ENCODE data around the gene ADGRL4.
"Not testable (repeated sequence)": the region's sequence is repeated elsewhere in the genome, so short reads cannot be mapped to it uniquely, and the experiment has no call there.

ADGRL4 gene

DNA sequence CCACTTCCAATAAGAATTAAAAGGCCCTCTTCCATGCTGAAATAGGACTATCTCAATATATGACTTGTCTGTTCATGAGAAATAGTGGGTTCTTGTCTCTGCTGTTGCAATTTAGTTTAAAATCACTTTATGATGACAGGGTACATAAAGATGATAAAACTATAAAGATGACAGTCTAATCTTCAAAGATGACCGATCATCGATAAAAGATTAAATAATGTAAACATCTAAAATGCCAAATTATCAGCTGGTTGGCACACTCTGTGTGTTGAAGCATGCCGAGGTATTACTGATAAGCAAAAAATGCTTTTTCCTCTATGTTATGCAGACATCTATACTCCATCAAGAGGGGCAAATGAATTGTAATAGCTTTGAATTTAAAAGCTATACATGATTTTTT is 89.5 kb downstream of the ADGRL4 start:
- no peak for DNase-seq (ENCODE audit: low spot score)

DNA sequence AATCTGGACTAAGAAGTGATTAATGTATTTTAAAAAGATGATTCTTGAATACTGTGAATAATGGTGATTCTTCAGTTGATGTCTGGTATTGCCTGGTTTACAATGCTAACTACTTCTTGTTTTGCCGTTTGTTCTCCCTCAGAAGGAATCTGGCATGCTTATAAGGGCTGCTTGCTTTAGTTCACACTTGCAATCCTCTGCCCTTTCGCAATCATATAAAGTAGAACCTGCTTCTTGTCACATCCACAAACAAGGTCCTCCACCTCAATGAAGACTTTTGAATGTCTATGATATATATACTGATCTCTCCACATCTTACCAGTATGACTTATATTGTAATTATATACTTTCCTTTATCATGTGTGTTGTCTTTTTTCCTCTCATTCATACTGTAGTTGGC is 92.6 kb downstream of the ADGRL4 start:
- DNase-seq (ENCODE audit: low spot score): no peak

DNA sequence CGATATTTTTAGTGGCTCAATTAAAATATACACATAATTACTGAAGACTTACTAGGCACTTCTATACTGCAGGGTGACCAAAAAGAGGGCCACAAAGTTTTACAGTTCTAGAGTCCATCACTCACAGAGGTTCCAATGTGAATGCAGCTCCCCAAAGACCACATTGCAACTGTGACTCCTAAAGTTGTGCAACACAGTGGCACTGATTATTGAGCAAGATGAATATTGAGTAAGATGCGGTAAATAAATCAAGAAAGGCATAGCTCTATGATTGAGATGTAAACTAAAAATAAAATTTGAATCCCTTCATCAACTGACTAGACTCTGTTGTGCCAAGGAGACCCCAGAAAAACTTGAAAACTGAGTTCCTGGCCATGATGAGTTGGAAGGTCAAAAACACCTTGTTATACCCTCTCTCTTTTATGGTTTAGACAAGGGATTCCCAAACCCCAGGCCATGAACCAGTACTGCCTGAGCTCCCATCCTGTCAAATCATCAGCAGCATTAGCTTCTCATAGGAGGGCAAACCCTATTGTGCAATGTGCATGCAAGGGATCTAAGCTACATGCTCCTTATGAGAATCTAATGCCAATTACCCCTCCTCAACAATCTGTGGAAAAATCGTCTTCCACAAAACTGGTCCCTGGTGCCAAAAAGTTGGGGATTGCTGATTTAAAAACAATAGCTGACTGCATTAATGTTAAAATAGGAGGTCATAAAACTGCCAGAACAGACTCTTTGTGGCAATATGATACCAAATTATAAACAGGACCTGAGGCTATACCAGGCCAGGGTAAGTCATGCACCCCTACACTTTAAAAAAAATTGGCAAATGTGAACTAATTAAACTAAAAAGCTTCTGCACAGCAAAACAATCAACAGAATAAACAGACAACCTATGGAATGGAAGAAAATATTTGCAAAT is 94.3 kb downstream of the ADGRL4 start:
- no peak for DNase-seq (ENCODE audit: low spot score)

DNA sequence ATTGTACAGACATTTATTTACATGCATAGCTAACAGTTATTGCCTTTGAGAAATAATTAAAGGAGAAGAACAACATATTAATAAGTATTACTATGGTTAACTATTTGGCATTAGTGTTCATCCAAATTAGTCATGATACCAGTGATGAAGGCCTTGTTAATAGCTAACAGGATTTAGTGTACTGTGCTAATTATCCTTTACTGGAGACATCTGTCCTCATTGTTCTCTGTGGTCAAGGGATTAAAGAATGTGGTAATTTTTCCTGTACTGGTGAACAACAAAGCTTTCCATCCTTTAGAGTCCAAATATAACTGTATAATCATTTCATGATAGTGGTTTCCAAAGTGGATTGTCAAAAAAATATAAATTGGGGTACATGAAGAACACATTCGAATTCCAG is 103.9 kb downstream of the ADGRL4 start:
- no peak for DNase-seq (ENCODE audit: low spot score)

DNA sequence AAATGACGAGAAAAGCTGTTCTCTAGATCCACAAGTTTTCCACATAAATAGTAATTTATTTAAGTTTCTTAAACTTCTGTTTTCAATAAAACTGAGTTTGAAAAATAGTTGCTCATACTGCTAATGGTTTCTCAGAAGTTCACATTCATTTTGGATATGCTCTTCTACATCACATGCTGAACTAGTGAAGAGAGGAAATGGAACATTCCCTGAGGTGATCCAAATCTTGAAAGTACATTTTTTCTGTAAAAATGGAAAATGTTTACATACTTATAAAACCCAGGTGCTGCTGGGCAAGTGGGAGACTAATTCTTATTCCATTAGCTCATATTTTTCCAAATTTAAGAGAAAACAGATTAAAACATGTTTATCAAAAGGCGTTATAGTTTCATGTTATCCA is 111.7 kb downstream of the ADGRL4 start:
- DNase-seq (ENCODE audit: low spot score): no peak

DNA sequence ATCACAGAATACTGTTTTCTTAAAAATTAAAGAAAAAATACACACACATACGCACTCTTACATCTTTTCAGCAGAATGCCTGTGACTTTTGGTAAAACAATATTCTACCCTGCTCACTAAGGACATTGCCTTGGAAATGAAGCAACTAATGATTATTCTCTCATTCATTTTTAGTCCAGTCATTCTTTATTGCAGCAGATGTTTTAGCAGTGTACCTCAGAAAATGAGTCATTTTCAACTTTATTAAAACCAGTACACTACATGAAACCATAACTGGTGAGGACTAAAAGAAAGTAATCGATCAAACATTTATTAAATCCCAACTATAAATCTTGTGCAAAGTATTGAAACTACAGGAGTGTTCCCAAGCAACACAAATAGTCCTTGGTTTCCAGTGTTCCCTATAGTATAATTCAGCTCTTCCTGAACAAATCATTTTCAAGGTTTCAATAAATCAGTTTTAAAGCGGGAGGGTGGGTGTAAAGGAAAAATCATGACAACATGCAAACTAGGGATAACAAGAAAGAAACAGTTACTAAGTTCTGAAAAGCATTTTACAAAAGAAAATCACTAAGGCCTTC is 114.2 kb downstream of the ADGRL4 start:
- DNase-seq (ENCODE audit: low spot score): no peak

DNA sequence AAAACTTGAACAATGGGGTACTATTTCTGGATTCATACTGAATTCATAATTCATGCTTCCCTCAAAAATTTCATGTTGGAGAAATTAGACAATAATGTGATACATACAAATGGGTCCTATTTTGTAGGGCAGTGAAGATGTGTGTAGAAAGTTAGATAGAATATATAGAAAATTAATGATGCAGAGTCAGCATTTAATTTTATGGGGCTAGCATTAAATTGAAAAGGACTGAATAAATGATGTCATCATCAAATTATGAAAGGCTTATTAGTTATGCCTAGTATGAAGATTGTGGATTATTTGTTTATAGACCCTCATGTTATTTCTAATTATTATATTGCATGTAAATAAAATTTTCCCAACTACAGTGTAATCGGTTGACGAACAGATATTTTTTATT is 119.1 kb downstream of the ADGRL4 start:
- DNase-seq (ENCODE audit: low spot score): no peak

DNA sequence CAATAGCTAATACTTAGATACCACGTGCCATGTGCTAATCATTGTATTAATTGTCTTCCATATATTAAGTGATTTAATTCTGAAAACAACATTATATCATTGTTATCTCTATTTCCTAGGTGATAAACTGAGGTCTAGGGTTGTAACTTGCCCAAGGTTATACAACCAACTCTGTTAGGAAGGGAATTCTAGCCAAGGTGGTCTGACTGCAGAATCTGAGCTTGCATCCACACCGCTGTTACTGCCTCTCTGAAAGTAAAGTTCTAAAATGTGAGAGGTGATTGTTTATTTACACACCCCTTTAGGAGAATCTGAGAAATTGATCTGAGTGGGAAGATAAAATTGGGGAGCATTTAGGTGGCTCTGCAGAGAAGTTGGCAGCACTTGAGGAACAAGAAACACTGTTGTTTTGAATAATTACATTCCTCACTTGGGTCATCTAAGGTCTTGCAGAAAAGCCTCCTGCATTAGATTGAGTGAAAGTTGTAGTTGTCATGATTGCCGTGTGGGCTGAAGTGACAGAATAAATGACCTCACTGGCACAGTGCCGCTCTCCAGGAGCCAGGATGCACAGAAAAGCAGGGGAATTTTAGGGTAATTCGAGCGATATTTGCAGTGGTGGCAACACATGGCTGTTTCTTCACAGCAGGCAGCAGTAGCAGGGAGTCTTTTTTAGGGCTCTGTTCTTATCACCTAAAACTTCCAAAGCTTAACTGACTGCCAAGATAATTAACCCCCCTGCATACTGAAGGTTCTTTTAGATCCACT is 121.7 kb downstream of the ADGRL4 start:
- DNase-seq (ENCODE audit: low spot score): no peak

DNA sequence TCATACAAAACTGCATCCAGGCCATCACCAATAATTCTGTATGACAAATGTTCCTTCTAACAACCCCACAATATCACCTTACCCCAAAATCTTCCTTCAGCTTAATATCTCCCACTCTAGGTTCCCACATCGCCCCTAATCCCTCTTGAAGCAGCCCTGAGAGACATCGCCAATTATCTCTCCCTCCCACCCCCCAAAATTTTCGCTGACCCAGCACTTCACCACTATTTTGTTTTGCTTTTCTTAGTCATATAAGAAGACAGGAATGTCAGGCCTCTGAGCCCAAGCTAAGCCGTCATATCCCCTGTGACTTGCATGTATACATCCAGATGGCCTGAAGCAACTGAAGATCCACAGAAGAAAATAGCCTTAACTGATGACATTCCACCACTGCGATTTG is 126.3 kb downstream of the ADGRL4 start:
- DNase-seq (ENCODE audit: low spot score): no peak

DNA sequence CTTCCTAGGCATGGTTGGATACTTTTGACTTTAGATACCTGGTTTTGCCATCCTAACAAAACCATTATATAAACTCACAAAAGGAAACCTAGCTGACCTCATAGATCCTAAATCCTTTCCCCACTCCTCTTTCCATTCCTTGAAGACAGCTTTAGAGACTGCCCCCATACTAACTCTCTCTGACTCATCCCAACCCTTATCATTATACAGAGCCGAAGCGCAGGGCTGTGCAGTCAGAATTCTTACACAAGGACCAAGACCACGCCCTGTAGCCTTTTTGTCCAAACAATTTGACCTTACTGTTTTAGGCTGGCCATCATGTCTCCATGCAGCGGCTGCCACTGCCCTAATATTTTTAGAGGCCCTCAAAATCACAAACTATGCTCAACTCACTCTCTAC is 130.5 kb downstream of the ADGRL4 start:
- DNase-seq (ENCODE audit: low spot score): not testable (repeated sequence)

DNA sequence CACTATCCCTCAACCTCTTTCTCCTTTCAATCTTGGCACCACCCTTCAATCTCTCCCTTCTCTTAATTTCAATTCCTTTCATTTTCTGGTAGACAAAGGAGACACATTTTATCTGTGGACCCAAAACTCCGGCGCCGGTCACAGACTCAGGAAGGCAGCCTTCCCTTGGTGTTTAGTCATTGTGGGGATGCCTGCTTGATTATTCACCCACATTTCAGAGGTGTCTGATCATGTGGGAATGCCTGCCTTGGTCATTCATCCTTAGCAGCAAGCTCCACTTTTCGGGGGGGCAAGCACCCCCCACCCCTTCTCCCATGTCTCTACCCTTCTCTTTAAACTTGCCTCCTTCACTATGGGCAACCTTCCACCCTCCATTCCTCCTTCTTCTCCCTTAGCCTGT is 133.7 kb downstream of the ADGRL4 start:
- not testable (repeated sequence) for DNase-seq (ENCODE audit: low spot score)

DNA sequence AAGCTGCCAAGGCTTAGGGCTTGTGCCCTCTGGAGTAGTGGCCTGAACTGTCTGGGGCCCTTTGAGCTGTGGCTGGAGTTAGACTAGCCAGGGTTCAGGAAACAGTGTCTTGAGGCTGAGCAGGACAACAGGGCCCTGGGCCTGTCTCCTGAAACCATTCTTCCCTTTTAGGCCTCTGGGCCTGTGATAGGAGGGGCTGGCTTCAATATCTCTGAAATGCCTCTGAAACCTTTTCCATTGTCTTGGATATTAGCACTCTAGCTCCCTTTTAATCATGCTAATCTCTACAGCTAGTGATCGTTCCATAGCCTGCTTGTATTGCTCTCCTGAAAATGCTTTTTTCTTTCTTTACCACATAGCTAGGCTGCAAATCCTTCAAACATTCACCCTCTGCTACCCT is 135.3 kb downstream of the ADGRL4 start:
- DNase-seq (ENCODE audit: low spot score): no peak

DNA sequence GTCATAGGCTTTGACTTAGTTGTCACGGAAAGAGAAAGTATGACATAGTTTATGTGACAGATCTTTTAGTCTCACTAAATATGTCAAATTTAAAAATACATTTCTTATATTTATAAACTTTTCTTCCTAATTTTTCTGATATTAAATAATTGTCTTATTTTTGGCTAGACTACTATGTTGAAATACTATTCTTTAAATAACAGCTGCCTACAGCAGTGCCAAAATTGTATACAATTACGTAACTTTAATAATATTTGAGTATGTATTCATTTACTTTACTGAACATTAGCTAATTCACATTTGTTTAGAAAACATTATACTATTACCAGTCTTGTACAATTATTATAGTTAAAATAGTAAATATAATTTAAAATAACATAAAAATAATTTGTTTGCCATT is 137.4 kb downstream of the ADGRL4 start:
- DNase-seq (ENCODE audit: low spot score): no peak

DNA sequence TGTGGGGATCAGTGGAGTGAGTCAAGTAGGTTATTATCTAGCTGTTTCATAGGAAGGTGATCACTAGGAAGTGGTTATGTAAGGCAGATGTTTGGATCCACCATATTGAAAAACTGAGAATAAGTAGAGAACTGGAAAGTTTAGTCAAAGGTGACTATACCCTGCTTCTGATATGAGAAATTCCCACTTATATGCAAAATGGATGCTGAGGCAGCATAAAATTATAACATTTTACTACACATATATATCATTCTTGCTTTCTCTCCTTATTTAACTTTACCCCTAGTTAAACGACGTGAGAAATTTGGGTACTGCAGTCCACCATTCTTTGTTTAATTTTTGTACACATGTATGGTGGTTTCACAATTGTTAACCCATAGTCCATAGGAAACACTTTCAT is 142.4 kb downstream of the ADGRL4 start:
- DNase-seq (ENCODE audit: low spot score): no peak

DNA sequence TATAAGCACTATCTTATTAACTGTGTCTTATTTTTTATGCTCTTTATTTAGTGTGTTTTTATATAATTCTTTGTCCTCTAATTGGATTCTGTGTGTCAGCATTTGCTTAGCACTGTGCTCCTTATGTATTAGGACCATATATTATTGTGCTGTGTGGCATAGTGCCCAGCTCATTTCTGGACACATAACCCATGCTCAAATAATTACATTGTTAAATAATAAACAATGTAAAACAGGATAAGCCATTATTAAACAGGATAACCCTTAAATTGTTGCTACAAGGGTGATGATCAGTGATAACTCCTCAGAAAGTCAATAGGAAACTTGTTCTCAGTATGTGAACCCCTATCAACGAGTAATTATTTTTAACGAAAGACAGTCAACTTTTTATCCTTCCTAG is 150.4 kb downstream of the ADGRL4 start:
- no peak for DNase-seq (ENCODE audit: low spot score)

DNA sequence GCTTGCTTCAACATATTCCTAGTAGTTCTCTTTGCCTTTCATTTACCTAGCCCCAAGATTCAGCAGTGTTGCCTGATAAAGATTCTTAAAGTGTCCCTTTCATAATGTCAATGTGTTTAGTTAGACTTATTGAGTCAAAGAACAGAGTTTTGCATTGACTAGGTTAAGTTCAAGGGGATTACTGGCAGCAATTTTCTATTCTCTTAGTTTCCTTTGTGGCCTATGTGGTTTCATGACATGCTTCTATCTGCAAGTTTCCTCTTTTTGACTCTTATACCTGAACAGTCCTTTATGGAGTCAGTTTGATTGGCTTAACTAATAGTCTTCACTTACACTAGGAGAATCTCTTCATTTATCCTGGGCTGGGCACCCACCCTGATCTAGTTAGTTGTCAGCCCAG is 151.3 kb downstream of the ADGRL4 start:
- no peak for DNase-seq (ENCODE audit: low spot score)

DNA sequence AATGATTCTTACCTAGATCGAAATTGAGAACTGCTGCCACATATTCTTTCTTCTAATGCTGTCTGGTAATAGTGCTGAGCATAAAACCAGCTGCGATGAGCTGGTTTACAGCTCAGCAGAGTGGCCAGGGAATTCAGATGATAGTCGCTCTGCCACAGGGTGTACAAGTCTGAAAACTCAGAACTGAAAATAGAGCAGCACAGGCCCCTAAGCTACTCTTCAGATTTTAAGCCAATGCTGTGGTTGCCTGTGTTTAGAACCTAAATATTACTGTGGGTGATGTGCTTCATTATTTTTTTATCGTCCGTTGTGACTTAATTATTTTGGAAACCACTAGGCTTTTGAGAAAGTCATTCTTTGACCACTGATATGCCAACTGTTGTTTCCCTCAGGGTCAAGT is 152.0 kb downstream of the ADGRL4 start:
- DNase-seq (ENCODE audit: low spot score): no peak

DNA sequence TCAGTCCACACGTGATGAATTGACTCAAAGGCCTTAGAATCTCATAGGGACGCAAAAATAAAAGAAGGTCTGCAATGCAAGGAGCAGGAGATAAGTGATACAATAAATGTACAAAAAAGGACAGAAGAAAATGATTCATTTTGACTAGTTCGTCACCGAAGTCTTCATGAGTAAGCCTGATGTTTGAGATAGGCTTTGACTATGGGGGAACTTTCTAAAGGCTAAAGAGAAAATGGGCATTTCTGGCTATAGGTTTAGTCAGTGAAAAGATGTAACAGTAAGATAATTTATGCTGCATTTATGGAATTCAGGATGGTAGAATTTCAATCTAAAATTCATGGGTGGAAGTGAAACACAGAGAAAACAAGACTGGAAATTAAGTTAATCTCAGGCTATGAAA is 163.0 kb downstream of the ADGRL4 start:
- no peak for DNase-seq (ENCODE audit: low spot score)

DNA sequence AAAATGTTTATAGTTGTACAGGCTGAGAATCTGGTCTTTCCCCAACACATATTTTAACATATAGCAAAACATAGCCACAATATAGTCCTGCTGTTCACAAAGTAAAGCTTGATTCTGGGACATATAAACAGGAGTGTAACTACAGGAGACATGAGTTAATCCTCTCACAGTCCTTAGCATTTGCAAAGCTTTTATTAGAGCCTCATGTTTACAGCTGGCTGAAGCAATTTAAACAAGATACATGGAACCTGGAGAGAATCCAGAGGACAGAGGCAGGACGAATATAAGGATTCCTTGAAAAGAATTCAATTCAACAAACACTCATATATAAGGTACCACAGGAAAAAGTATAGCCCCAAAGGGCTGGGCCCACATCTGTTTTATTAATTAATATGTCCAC is 163.4 kb downstream of the ADGRL4 start:
- DNase-seq (ENCODE audit: low spot score): no peak

DNA sequence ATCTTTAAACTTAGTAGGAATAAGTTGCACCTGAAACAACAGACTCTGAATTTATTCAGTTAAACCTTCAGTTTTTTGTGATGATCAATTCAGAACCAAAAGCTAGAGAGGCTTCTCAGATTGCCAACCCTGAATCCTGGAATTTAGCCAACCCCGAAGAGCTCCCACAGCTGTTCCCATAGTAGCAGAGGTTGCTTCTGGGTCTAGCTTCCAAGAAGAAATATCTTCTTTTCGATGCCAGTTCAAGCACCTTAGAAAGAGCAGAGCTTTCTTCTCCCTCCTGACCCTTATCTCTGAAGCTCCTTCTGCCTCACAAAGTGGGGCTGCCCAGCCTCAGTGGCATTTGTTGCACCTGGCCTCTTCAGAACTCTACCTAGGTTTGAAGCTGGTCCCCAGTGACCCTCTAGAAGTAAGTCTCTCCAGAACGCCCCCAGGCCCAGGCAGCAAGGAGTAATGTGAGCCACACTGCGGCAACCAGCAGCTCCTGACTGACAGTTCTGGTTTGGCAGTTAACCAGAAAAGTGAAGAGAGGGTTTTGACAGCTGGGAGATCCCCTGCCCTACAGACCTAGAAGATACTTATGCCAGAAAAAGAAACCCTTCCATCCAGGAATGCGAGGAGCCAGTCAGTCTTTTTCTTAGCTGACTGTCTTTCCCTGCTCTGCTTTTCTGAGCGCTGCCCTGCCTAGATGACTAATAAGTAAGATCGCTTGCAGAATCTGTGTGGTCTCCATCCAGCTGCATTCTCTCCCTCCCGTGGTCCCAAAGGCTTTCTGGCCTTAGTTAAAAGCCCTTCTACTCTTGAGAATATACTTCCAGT is 165.9 kb downstream of the ADGRL4 start:
- no peak for DNase-seq (ENCODE audit: low spot score)

Data from CD4-positive, alpha-beta T cell treated with Interleukin-6 at 100 ng/mL for 8 hours (primary cell).